Measurements from ENCODE around the gene FRRS1. TPM values are rescaled to one million over a fixed set of nuclear protein-coding genes. Genes with fewer than 3 reads are reported as not detected.
"Not testable (repeated sequence)": the region's sequence is repeated elsewhere in the genome, so short reads cannot be mapped to it uniquely, and the experiment has no call there.

FRRS1 gene
- total RNA-seq, 1 donor: 24.7 TPM

GRCh38 chr1:99801584-99801983, 35.1 kb upstream of the FRRS1 start:
- DNase-seq (ENCODE audit: low read depth): no peak
- no peak for TF ChIP-seq CTCF (IDR thresholded peaks at IDR 0.05; ENCODE audit: insufficient read depth, low read length)
- no peak overlapping the region for H3K4me3 ChIP-seq (ENCODE audit: low read depth, low read length)

- not testable (repeated sequence) for H3K4me3 ChIP-seq (ENCODE audit: low read depth, low read length); DNase-seq (ENCODE audit: low read depth)
Measured at GRCh38 chr1:99793861-99794260, 27.4 kb upstream of the FRRS1 start.

GRCh38 chr1:99789715-99790114, 23.3 kb upstream of the FRRS1 start:
- no peak for TF ChIP-seq CTCF (IDR thresholded peaks at IDR 0.05; ENCODE audit: insufficient read depth, low read length)
- DNase-seq (ENCODE audit: low read depth): no peak
- H3K4me3 ChIP-seq (ENCODE audit: low read depth, low read length): no peak overlapping the region

GRCh38 chr1:99788896-99789295, 22.5 kb upstream of the FRRS1 start:
- H3K4me3 ChIP-seq (ENCODE audit: low read depth, low read length): no peak overlapping the region
- TF ChIP-seq CTCF (IDR thresholded peaks at IDR 0.05; ENCODE audit: insufficient read depth, low read length): no peak
- DNase-seq (ENCODE audit: low read depth): no peak

- no peak for TF ChIP-seq CTCF (IDR thresholded peaks at IDR 0.05; ENCODE audit: insufficient read depth, low read length)
- no peak overlapping the region for H3K4me3 ChIP-seq (ENCODE audit: low read depth, low read length)
- DNase-seq (ENCODE audit: low read depth): no peak
Measured at GRCh38 chr1:99786751-99787501, 20.5 kb upstream of the FRRS1 start.

GRCh38 chr1:99784809-99785255, 18.4 kb upstream of the FRRS1 start:
- TF ChIP-seq CTCF (IDR thresholded peaks at IDR 0.05; ENCODE audit: insufficient read depth, low read length): no peak
- no peak for DNase-seq (ENCODE audit: low read depth)
- no peak overlapping the region for H3K4me3 ChIP-seq (ENCODE audit: low read depth, low read length)

- no peak for DNase-seq (ENCODE audit: low read depth)
- TF ChIP-seq CTCF (IDR thresholded peaks at IDR 0.05; ENCODE audit: insufficient read depth, low read length): no peak
- no peak overlapping the region for H3K4me3 ChIP-seq (ENCODE audit: low read depth, low read length)
Measured at GRCh38 chr1:99784143-99784542, 17.7 kb upstream of the FRRS1 start.
